ENCODE data around the gene UROD.
"Not testable (repeated sequence)": the region's sequence is repeated elsewhere in the genome, so short reads cannot be mapped to it uniquely, and the experiment has no call there.

UROD gene

GRCh38 chr1:45040297-45040696 lies 28.2 kb downstream of the UROD start:
- Histone ChIP-seq H3K4me3 (no peak overlapping the region), H3K27ac (no peak overlapping the region)
- DNase-seq (ENCODE audit: low spot score) = no peak
- no peak for TF ChIP-seq CTCF (IDR thresholded peaks at IDR 0.05)

DNA sequence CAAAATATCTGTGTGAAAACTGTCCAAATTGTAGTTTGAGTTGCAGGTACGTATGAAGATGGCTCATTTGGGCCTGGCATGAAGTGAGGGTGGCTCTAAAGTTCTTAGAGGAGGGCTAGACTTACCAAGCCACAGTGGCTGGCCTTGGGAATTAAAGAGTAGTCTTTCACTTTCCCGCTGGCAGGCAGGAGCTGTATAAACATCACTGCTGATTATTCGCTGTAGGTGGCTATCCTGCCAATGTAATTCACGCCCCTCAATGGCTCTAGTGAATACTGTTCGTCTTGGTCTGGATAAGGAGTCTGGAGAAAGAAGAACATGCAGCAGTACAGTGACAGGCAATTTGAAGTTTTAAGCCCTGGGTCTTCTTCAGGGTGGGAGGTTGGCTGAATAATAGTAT lies 31.0 kb downstream of the UROD start:
- no peak for TF ChIP-seq CTCF (IDR thresholded peaks at IDR 0.05)
- DNase-seq (ENCODE audit: low spot score) = no peak
- no peak overlapping the region for H3K4me3 ChIP-seq
- H3K27ac ChIP-seq = no peak overlapping the region

DNA sequence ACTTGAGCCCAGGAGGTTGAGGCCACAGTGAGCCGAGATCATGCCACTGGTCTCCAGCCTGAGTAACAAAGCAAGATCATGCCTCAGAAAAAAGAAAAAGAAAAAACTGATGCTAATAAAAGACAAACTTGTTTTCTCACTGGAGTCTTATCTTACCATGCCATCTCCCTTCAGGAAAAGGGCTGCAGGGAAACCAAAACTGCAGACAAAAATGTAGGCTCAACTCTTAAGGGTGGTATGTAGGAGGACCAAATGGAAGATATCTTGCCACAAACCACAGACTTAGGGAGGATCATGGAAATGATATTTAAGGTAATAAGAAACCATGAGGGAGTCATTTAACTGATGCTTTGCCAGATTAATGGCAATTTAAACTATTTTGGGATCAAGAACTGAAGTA lies 32.9 kb downstream of the UROD start:
- Histone ChIP-seq H3K27ac (no peak overlapping the region), H3K4me3 (no peak overlapping the region)
- no peak for TF ChIP-seq CTCF (IDR thresholded peaks at IDR 0.05)
- no peak for DNase-seq (ENCODE audit: low spot score)

DNA sequence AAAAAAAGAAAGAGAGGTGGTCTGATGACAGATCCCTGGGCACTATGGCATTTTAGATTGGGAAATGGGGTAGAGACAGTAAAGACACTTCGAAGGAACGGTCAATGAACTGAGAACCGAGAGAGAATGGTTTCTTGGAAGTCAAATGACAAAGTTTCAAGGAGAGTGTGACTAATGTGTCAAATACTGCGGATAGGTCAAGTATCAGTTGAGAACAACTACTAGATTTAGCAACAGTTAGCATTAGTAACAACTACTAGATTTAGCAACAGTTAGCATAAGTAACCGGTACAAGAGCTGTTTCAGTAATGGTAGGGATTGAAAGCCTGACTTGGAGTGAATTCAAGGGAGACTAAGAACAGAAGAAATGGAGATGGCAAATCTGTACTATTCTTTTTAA lies 35.0 kb downstream of the UROD start:
- no peak overlapping the region for H3K4me3 ChIP-seq
- TF ChIP-seq CTCF (IDR thresholded peaks at IDR 0.05) = no peak
- no peak for DNase-seq (ENCODE audit: low spot score)
- H3K27ac ChIP-seq = no peak overlapping the region

DNA sequence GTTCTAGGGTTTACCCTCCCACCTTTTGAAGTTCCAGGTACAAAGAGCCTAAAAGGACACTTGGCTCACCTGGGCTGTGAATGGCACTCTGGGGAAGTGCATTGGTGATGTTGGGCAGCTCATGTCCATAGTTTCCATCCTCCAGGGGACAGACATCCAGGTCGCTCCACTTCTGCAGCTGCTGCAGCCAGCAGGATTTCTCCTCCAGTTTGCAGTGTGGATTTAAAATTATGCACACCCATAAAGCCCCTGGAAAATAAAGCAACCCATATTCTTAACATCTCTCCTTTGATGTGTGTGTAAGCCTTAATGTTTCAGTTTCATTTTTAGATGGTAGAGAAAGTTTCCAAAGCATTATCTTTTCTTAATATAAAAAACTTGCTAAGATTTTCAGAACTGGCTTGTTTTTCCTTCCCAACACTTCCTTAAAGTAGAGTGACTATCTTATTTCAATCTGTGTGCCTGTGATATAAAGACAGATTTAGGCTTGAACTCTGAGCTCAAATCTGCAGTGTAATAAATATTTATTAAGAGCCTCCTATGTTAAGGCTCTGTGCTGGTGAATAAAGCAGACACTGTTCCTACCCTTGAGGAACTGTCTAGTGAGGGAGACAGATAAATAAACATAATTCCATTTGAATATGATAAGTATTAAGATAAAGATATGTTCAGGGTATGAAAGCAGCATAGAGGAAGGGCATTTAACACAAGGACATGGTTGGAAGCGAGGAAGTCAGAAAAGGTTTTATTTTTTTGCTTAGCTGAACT lies 39.1 kb downstream of the UROD start:
- TF ChIP-seq CTCF (IDR thresholded peaks at IDR 0.05) = no peak
- H3K4me3 ChIP-seq = no peak overlapping the region

GRCh38 chr1:45057542-45057941 lies 45.5 kb downstream of the UROD start:
- H3K27ac ChIP-seq = no peak overlapping the region
- DNase-seq (ENCODE audit: low spot score) = no peak
- no peak overlapping the region for H3K4me3 ChIP-seq
- TF ChIP-seq CTCF (IDR thresholded peaks at IDR 0.05) = no peak

More for the DNA sequence above, 39.1 kb downstream of the UROD start:
- no peak overlapping the region for H3K27ac ChIP-seq
- DNase-seq (ENCODE audit: low spot score) = no peak

DNA sequence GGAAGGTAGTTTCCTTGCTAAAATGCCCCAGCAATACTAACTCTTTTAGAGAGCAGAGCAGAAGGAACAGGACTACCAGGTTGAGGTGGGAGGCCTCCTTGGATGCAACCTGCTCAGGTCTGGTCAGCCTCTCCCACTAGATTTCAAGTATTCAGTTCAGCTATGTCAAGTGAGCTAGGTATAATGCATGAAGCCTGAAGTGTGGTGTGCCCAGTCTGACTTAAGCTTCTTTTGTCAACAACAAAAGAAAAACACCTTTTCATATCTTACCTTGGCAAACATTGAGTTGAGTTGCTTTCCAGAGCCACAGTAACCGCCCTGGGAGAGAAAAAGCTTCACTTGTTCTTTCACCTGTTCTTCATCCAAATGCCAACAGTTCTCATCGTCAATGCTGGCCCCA lies 47.8 kb downstream of the UROD start:
- TF ChIP-seq CTCF (IDR thresholded peaks at IDR 0.05) = no peak
- no peak overlapping the region for H3K27ac ChIP-seq
- DNase-seq (ENCODE audit: low spot score) = no peak
- H3K4me3 ChIP-seq = no peak overlapping the region

DNA sequence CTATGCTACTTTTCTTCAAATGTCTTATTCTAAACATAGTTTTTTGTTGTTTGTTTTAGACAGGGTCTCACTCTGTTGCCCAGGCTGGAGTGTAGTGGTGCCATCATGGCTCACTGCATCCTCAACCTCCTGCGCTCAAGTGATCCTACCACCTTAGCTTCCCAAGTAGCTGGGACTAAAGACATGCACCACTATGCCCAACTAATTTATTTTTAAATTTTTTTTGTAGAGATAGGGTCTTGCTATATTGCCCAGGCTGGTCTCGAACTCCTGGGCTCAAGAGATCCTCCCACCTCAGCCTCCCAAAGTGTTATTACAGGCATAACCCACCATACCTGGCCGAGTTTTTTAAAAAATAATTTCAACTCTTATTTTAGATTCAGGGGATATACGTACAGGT lies 50.4 kb downstream of the UROD start:
- not testable (repeated sequence) for H3K4me3 ChIP-seq; H3K27ac ChIP-seq; DNase-seq (ENCODE audit: low spot score)

All from coronary artery (tissue), 2 donors.